Amygdala (tissue), 56 donors: ENCODE measurements around the gene KRTAP4-1.
"Not testable (repeated sequence)": the region's sequence is repeated elsewhere in the genome, so short reads cannot be mapped to it uniquely, and the experiment has no call there.

Source experiments
- DNase-seq, 56 donors: peaks; one replicate each; lab custom pipeline; 2025; lab: John Stamatoyannopoulos, UW

The KRTAP4-1 gene

GRCh38 chr17:41184480-41184961 lies at the start of gene KRTAP4-1:
KRTAP4-1 (minus strand) TSS chr17:41184911; CDS start chr17:41184854, 57 bp downstream.
- no peak for DNase-seq

GRCh38 chr17:41232399-41233105 lies 47.8 kb upstream of the KRTAP4-1 start, which contains the start of gene KRTAP9-3:
KRTAP9-3 (plus strand) TSS chr17:41232449; CDS start chr17:41232502, 53 bp downstream.
- not testable (repeated sequence) for DNase-seq

- DNase-seq = no peak
Measured at GRCh38 chr17:41231731-41232130, 47.0 kb upstream of the KRTAP4-1 start.

GRCh38 chr17:41230094-41230493 lies 45.4 kb upstream of the KRTAP4-1 start:
- DNase-seq = no peak

- not testable (repeated sequence) for DNase-seq
Measured at GRCh38 chr17:41226598-41227095, 41.9 kb upstream of the KRTAP4-1 start, which contains the start of gene KRTAP9-2. KRTAP9-2 (plus strand) TSS chr17:41226648; CDS start chr17:41226655, 7 bp downstream.

DNA sequence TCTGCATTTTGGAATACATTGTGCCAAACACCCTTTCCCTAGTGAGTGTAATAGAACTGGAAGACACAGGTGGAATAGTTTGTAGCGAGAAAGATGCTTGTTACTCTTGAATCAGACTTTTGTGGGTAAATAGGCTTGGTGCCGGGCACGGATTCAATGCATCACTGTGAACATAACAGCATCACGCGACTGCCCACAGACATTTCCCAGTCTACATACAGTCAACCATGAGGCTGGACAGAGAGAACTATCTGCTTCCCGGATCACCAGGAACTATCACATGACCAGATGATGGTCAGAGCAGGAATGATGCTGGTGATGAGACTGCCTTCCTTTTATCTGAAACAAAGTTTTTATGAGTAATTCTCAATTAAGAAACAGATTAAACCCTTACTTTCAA lies 41.3 kb upstream of the KRTAP4-1 start:
- no peak for DNase-seq

- DNase-seq = no peak
Measured at GRCh38 chr17:41223821-41224220, 39.1 kb upstream of the KRTAP4-1 start.

DNA sequence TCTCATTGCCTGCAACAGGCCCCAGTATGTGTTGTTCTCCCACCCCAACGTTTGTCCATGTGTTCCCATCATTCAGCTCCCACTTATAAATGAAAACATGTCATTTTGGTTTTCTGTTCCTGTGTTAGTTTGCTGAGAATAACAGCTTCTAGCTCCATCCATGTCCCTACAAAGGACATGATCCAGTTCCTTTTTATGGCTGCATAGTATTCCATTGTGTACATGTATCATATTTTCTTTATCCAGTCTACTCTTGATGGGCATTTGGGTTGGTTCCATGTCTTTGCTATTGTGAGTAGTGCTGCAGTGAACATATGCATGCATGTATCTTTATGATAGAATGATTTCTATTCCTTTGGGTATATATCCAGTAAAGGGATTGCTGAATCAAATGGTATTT lies 31.0 kb upstream of the KRTAP4-1 start:
- no peak for DNase-seq

DNA sequence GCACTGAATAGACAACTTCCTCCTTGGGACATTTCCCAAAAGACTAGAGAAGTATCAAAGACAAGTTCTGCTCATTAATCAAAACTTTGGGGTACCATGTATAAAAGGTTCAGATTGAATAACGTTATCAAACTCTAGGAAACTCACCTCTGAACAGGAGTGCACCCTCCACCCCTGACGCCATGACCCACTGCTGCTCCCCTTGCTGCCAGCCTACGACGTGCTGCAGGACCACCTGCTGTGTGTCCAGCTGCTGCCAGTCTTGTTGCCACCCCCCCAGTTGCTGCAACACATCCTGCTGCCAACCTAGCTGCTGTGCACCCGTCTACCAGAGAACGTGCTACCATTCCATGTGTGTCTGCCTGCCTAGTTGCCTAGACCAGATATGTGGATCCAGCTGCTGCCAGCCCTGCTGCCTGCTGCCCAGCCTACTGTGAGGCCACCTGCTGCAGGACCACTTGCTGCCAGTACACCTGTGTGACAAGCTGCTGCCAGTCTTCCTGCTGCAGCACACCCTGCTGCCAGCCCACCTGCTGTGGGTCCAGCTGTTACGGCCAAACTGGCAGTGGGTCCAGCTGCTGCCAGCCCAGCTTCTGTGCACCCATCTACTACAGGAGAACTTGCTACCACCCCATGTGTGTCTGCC lies 27.9 kb upstream of the KRTAP4-1 start:
- DNase-seq = no peak

GRCh38 chr17:41211845-41212466 lies 27.2 kb upstream of the KRTAP4-1 start:
- no peak for DNase-seq

DNA sequence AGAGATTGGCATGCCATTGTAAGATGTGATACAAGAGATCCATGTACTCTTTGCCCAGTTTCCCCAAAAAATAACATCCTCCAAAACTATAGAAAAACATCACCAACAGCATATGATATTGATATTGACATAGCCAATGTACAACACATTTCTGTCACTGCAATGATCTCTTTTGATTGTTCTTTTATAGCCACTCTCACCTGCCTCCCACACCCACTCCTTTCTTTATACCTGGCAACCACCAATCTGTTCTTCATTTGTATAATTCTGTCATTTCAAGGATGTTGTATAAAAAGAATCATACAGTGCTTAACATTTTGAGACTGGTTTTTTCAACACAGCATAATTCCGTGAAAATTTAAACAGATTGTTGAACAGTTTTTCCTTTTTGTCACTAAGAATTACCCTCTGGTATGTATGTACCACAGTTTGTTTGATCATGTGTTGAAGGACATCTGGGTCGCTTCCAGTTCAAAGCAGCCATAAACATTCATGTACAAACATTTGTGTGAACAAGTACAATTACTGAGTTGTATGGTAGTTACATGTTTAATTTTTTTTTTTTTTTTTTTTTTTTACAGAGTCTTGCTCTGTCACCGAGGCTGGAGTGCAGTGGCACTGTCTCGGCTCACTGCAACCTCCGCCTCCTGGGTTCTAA lies 14.8 kb upstream of the KRTAP4-1 start:
- DNase-seq = no peak

DNA sequence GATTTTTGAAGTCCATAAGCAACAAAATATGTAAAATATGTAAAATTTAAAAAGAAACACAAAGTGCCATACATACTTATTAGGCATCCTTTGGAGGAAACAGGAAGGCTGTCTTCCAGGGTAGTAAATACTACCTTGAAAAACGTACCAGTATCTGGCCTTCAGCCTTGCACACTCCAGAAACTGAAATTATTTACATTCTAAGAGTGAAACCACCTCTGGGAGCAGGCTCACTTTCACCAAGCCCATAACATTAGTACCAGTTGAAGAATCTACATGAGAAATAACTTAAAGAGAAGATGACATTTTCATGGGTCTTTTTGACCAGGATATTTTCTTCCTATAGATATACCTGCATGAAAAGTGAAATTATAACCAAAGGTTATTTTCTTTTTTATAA lies 11.4 kb upstream of the KRTAP4-1 start:
- DNase-seq = no peak

- no peak for DNase-seq
Measured at GRCh38 chr17:41190328-41190727, 5.6 kb upstream of the KRTAP4-1 start.

- not testable (repeated sequence) for DNase-seq
Measured at GRCh38 chr17:41189837-41190318, 5.2 kb upstream of the KRTAP4-1 start, which contains the start of gene KRTAP9-1. KRTAP9-1 (plus strand) TSS chr17:41189887; CDS start chr17:41189887, 0 bp downstream.

GRCh38 chr17:41186872-41187271 lies 2.2 kb upstream of the KRTAP4-1 start:
- no peak for DNase-seq

DNA sequence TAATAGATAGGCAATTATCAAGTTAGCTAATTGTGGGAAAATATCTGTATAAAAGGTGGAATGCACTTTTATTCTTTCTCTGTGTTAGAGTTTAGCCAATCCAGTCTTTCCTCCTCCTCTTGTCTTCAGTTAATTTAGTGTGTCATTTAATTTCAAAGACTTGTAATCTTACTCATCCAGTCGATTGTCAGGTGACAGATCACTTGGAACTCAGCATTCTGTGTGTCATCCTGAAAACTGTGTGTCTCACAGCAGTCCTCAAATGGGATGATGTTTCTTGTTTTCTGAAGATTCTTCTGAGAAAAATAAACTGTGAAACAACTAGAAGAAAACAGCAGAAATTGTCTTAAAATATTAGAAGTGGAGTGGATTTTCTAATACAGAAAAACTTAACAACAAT lies 290 bp upstream of the KRTAP4-1 start:
- DNase-seq = no peak

GRCh38 chr17:41178843-41179616 lies 5.7 kb downstream of the KRTAP4-1 start:
- DNase-seq = no peak

GRCh38 chr17:41178341-41178740 lies 6.4 kb downstream of the KRTAP4-1 start:
- no peak for DNase-seq

DNA sequence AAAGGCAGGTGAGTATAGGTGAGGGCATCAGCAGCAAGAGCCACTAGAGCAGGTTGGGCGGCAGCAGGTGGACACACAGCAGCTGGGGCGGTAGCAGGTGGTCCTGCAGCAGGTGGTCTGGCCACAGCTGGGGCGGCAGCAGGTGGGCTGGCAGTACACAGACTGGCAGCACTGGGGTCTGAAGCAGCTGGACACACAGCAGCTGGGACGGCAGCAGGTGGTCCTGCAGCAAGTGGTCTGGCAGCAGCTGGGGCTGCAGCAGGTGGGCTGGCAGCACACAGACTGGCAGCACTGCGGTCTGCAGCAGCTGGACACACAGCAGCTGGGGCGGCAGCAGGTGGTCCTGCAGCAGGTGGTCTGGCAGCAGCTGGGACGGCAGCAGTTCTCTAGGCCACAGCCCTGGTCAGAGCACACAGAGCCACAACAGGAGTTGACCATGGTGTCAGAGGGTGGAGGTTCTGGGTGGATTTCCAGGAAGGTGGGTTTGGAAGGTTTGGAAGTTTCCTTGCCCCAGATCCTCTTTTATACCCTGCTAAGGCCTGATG lies 6.9 kb downstream of the KRTAP4-1 start, which contains the start of gene KRTAP4-2:
TSS of gene KRTAP4-2 (minus strand) at position 495 of the 545 bp plus-strand sequence. CDS start at position 438, 57 bp downstream.
- no peak for DNase-seq
